Keratinocyte (primary cell): ENCODE data around the gene STRADA. TPM values are rescaled to one million over a fixed set of nuclear protein-coding genes. Genes with fewer than 3 reads are reported as not detected.

Source experiments
- DNase-seq: peaks from one replicate; pipeline ENCODE4 v3.0.0-alpha.2; 2011; ENCODE audit warnings: low read depth, missing footprints, low spot score
- FAIRE-seq: peaks from 2 replicates; lab custom pipeline; 2011; peaks lifted over from hg19 to GRCh38; lab: Jason Lieb, UNC
- H2AFZ ChIP-seq: 2 replicates; pipeline ENCODE4 v1.6.0; 2012; ENCODE audit warnings: low read length, control low read depth, inconsistent platforms; ENCODE audit not compliant: control insufficient read depth
- H3K27ac ChIP-seq: 2 replicates; pipeline ENCODE4 v1.5.1; 2011; ENCODE audit warnings: low read length; ENCODE audit not compliant: control insufficient read depth, insufficient read depth
- H3K27me3 ChIP-seq: 3 replicates; pipeline ENCODE4 v1.6.0; 2011; ENCODE audit warnings: low read length; ENCODE audit not compliant: control insufficient read depth, insufficient read depth; ENCODE audit errors: extremely low read depth
- H3K36me3 ChIP-seq, 2 experiments: 2 replicates in 1 of 2; 3 replicates in 1 of 2; pipeline ENCODE4 v1.5.1; 2011; ENCODE audit warnings: low read length in 2 of 2, mild to moderate bottlenecking in 1 of 2; ENCODE audit not compliant: control insufficient read depth in 2 of 2, insufficient read depth in 2 of 2; ENCODE audit errors: extremely low read depth in 1 of 2
- H3K4me1 ChIP-seq: 3 replicates; pipeline ENCODE4 v1.5.1; 2011; ENCODE audit warnings: low read length; ENCODE audit not compliant: control insufficient read depth, insufficient read depth; ENCODE audit errors: extremely low read depth
- H3K4me2 ChIP-seq: 3 replicates; pipeline ENCODE4 v1.6.0; 2011; ENCODE audit warnings: low read depth, low read length; ENCODE audit not compliant: control insufficient read depth, insufficient read depth; ENCODE audit errors: extremely low read depth
- H3K4me3 ChIP-seq, 3 experiments: fragments of 200-600 bp in 1 of 3; sonication (generic) in 1 of 3; 2 replicates in 2 of 3; 3 replicates in 1 of 3; pipeline ENCODE4 v1.5.1; 2011 to 2016; ENCODE audit warnings: low read length in 3 of 3, mild to moderate bottlenecking in 3 of 3, control low read depth in 2 of 3, inconsistent platforms in 1 of 3, low read depth in 1 of 3, mixed read lengths in 1 of 3, mixed run types in 1 of 3, moderate library complexity in 1 of 3; ENCODE audit not compliant: control insufficient read depth in 2 of 3, insufficient read depth in 2 of 3; ENCODE audit errors: extremely low read depth in 1 of 3
- H3K79me2 ChIP-seq: 2 replicates; pipeline ENCODE4 v1.6.0; 2012; ENCODE audit warnings: low read length; ENCODE audit not compliant: control insufficient read depth, insufficient read depth
- H3K9ac ChIP-seq: 3 replicates; pipeline ENCODE4 v1.6.0; 2011; ENCODE audit warnings: low read length; ENCODE audit not compliant: control insufficient read depth, insufficient read depth; ENCODE audit errors: extremely low read depth
- H3K9me1 ChIP-seq: 3 replicates; pipeline ENCODE4 v1.6.0; 2011; ENCODE audit warnings: low read length; ENCODE audit not compliant: control insufficient read depth, insufficient read depth; ENCODE audit errors: extremely low read depth
- H3K9me3 ChIP-seq: 2 replicates; pipeline ENCODE4 v1.5.1; 2012; ENCODE audit warnings: low read depth, low read length; ENCODE audit not compliant: control insufficient read depth
- H4K20me1 ChIP-seq: 3 replicates; pipeline ENCODE4 v1.6.0; 2011; ENCODE audit warnings: low read length; ENCODE audit not compliant: control insufficient read depth, insufficient read depth; ENCODE audit errors: extremely low read depth
- CTCF ChIP-seq, 3 experiments: IDR thresholded peaks in 1 of 3; conservative IDR thresholded peaks in 1 of 3; optimal IDR thresholded peaks in 1 of 3; 2 replicates in 2 of 3; 3 replicates in 1 of 3; pipeline versions ENCODE3 to v1.5.1; 2011; ENCODE audit warnings: low read length in 3 of 3, mild to moderate bottlenecking in 3 of 3, moderate library complexity in 2 of 3, control low read depth in 1 of 3, inconsistent platforms in 1 of 3; ENCODE audit not compliant: insufficient read depth in 2 of 3; ENCODE audit errors: extremely low read depth in 1 of 3
- EZH2 ChIP-seq: IDR thresholded peaks from one replicate; pipeline ENCODE4 v1.6.1; 2012; ENCODE audit warnings: inconsistent platforms, mild to moderate bottlenecking, low read length, moderate library complexity
- dilution Hi-C: fragments of 300-500 bp; cut with MboI; formaldehyde crosslinking; loops from one replicate; pipeline ENCODE4 v1.7.0; 2020; ENCODE audit warnings: low sequenced_read_pairs; ENCODE audit not compliant: extremely low pct_ligation_motif_present
- polyA plus RNA-seq, 5 experiments: library from polyadenylated mRNA; depleted of rRNA in 3 of 5; stranded (reverse) in 3 of 5; stranded (forward) in 1 of 5; unstranded in 1 of 5; fragments of >200 nt; gene quantifications; 1 replicate in 1 of 5; 2 replicates in 3 of 5; 3 replicates in 1 of 5; pipeline versions ENCODE4 v1.2.1 to v1.2.3, GENCODE V29; 2011 to 2012; ENCODE audit warnings: missing spikeins in 2 of 5, low read depth in 1 of 5, low replicate concordance in 1 of 5

The STRADA gene
- polyA plus RNA-seq, 1 donor (not counting 4 experiments of a cell fraction or from before 2014, with no cell fraction given) = 25.9 TPM

- Histone ChIP-seq H4K20me1 (no peaks in the 10 kb centered on the region), H3K9ac (no peak overlapping the region), H3K27ac (no peak overlapping the region), H2AFZ (no peak overlapping the region), H3K79me2 (no peaks in the 10 kb centered on the region), H3K27me3 (no peaks in the 10 kb centered on the region), H3K36me3 (peaks cover 5% of the 10 kb centered on the region in 2 experiments), H3K9me3 (no peaks in the 10 kb centered on the region), H3K9me1 (no peaks in the 10 kb centered on the region), H3K4me2 (no peak overlapping the region), H3K4me1 (no peaks in the 10 kb centered on the region), H3K4me3 (no peak overlapping the region)
- no peak for DNase-seq
- no peak for TF ChIP-seq EZH2
- TF ChIP-seq CTCF (optimal IDR thresholded peaks at IDR 0.05 in 1 of 3, IDR thresholded peaks at IDR 0.05 in 1 of 3, conservative IDR thresholded peaks at IDR 0.05 in 1 of 3; ENCODE audit: extremely low read depth in 1 of 3, insufficient read depth in 2 of 3, low read length in 3 of 3) = no peak
- dilution Hi-C loops = no loop called here
- no peak for FAIRE-seq
These were observed 83.8 kb downstream of the STRADA start for GRCh38 chr17:63657786-63658185.

- no peak overlapping the region for H2AFZ ChIP-seq
- dilution Hi-C loops = no loop called here
- DNase-seq = no peak
These were observed 88.5 kb downstream of the STRADA start for GRCh38 chr17:63653050-63653449.

More at GRCh38 chr17:63653050-63653449, 88.5 kb downstream of the STRADA start:
- Histone ChIP-seq H3K4me1 (no peaks in the 10 kb centered on the region), H4K20me1 (no peaks in the 10 kb centered on the region), H3K9me1 (no peaks in the 10 kb centered on the region), H3K27ac (no peak overlapping the region), H3K27me3 (no peaks in the 10 kb centered on the region), H3K4me2 (no peak overlapping the region), H3K79me2 (no peaks in the 10 kb centered on the region), H3K4me3 (no peak overlapping the region), H3K36me3 (peaks cover 3 to 5% of the 10 kb centered on the region in 2 experiments), H3K9ac (no peak overlapping the region), H3K9me3 (no peaks in the 10 kb centered on the region)
- no peak for TF ChIP-seq CTCF (optimal IDR thresholded peaks at IDR 0.05 in 1 of 3, IDR thresholded peaks at IDR 0.05 in 1 of 3, conservative IDR thresholded peaks at IDR 0.05 in 1 of 3; ENCODE audit: extremely low read depth in 1 of 3, insufficient read depth in 2 of 3, low read length in 3 of 3)
- no peak for TF ChIP-seq EZH2
- no peak for FAIRE-seq

Other genes starting within 250 kb of the STRADA start
- gene KCNH6, start 218.4 kb downstream of the STRADA start, polyA plus RNA-seq = not detected in 3 replicates
- gene DCAF7, start 191.3 kb downstream of the STRADA start, polyA plus RNA-seq = 20.6 to 51.1 TPM (median 32.6 TPM) in 3 replicates
- 17.8 to 27.2 TPM (median 23.5 TPM) in 3 replicates for gene TACO1, start 140.9 kb downstream of the STRADA start, polyA plus RNA-seq
- gene MAP3K3, start 119.4 kb downstream of the STRADA start, polyA plus RNA-seq = 9.8 to 10.2 TPM (median 10.0 TPM) in 3 replicates
- gene LIMD2, start 41.7 kb downstream of the STRADA start, polyA plus RNA-seq = 1.6 to 3.5 TPM (median 3.3 TPM) in 3 replicates
- gene CCDC47, start 31.8 kb upstream of the STRADA start, polyA plus RNA-seq = 56.5 to 86.4 TPM (median 73.6 TPM) in 3 replicates
- gene DDX42, start 32.4 kb upstream of the STRADA start, polyA plus RNA-seq = 74.8 to 116 TPM (median 86.2 TPM) in 3 replicates
- gene PSMC5, start 85.6 kb upstream of the STRADA start, polyA plus RNA-seq = 111 to 208 TPM (median 141 TPM) in 3 replicates
- gene FTSJ3, start 85.9 kb upstream of the STRADA start, polyA plus RNA-seq = 35.4 to 48.5 TPM (median 43.7 TPM) in 3 replicates
- gene SMARCD2, start 100.9 kb upstream of the STRADA start, polyA plus RNA-seq = 80.3 to 99.8 TPM (median 86.3 TPM) in 3 replicates
- gene CSH2, start 131.9 kb upstream of the STRADA start, polyA plus RNA-seq = not detected in 3 replicates
- gene GH2, start 140.1 kb upstream of the STRADA start, polyA plus RNA-seq = not detected in 3 replicates
- gene CSH1, start 154.8 kb upstream of the STRADA start, polyA plus RNA-seq = not detected in 3 replicates
- not detected in 3 replicates for gene CSHL1, start 169.5 kb upstream of the STRADA start, polyA plus RNA-seq
- not detected in 3 replicates for gene GH1, start 177.0 kb upstream of the STRADA start, polyA plus RNA-seq
- gene CD79B, start 190.5 kb upstream of the STRADA start, polyA plus RNA-seq = 0.07 to 0.24 TPM (median 0.08 TPM) in 3 replicates
- not detected in 3 replicates for gene SCN4A, start 231.1 kb upstream of the STRADA start, polyA plus RNA-seq